GM12864 (cell line): ENCODE measurements around the gene SAMD13.

Experiments used
- DNase-seq: peaks from one replicate; pipeline ENCODE4 v3.0.0-alpha.2; 2011; ENCODE audit warnings: low read depth
- H3K4me3 ChIP-seq: 2 replicates; pipeline ENCODE4 v1.5.1; 2011; ENCODE audit warnings: mild to moderate bottlenecking, low read depth, low read length, control low read depth
- TF ChIP-seq, protein P1 (sequence below): IDR thresholded peaks from 2 replicates; pipeline ENCODE4 v1.5.1; 2011; ENCODE audit warnings: low read depth, mild to moderate bottlenecking, moderate library complexity, low read length, control low read depth, inconsistent platforms; ENCODE audit errors: missing control alignments

The SAMD13 gene

DNA sequence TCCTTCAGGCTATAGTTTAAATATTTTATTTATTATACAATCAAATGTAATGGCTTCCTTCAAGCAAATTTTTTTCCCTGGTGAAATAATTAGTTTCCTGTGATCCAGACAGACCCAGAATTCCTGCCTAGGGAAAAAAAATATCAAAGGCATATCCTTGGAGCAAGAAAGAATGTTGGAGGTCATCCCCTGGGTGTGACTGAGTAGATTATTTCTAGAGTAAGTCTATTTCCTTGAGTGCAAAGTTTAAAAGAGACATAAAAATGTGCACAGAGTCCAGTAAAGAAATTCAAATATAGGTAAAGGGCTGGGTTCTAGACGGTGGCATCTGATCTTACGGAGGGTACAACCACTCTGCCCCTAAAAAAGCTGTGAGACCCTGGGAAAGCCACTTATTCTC is 32.2 kb upstream of the SAMD13 start:
- H3K4me3 ChIP-seq: no peak overlapping the region
- no peak for DNase-seq
- TF ChIP-seq, protein P1, sequence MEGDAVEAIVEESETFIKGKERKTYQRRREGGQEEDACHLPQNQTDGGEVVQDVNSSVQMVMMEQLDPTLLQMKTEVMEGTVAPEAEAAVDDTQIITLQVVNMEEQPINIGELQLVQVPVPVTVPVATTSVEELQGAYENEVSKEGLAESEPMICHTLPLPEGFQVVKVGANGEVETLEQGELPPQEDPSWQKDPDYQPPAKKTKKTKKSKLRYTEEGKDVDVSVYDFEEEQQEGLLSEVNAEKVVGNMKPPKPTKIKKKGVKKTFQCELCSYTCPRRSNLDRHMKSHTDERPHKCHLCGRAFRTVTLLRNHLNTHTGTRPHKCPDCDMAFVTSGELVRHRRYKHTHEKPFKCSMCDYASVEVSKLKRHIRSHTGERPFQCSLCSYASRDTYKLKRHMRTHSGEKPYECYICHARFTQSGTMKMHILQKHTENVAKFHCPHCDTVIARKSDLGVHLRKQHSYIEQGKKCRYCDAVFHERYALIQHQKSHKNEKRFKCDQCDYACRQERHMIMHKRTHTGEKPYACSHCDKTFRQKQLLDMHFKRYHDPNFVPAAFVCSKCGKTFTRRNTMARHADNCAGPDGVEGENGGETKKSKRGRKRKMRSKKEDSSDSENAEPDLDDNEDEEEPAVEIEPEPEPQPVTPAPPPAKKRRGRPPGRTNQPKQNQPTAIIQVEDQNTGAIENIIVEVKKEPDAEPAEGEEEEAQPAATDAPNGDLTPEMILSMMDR: no peak

DNA sequence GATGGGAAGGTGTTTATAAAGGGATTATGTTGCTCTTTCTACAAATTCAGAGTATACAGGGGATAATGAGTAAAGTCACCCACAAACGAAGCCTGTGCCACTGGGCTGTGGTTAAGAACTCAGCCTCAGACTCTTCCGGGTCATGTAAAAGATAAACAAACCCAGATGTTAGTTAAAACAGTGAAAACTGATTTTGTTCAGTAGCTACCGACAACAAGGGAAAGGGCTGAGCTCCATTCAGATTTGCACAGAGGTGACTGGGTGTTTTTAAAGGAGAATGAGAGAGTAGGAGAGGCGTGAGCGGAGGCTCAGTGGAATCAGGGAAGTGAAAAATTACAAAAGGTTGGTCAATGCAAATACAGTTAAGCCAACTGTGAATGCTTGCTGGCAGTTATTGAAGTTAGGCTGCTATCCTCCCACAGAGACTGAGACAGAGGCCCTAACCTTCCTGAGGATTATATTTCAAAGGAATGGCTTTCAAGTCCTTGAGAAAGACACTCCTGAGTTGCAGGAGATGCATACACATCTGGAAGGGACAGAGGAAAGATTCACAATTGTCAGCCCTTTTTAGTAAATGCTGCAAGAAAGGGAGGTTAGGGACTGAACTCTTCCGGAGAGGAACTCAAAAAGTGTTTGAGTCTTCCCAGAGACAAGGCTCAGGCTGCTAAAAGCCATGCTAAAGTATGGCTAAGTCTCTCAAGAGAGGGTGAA is 29.9 kb upstream of the SAMD13 start:
- no peak overlapping the region; the same call in 1 of the 2 replicates for H3K4me3 ChIP-seq
- TF ChIP-seq, protein P1: no peak
- DNase-seq: peak; percentile 46

DNA sequence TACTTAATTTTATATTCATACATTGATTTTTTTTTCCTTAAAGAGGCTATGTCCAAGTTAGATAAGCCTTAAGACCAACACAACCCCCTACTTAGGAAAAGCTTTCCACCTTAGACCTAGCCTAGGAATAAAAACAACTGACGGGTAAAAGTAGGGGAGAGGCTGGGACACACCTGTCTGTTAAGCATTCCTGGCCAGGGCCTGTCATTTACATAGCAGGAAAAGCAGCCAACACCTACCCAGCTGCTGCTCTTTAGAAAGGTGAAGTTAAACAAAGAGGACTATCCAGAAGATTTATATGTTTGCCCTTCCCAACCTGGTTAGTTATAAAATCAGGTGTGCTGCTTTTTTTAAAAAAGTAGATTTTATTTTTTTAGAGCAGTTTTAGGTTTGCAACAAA is 29.1 kb upstream of the SAMD13 start:
- TF ChIP-seq, protein P1: no peak
- DNase-seq: no peak
- H3K4me3 ChIP-seq: no peak overlapping the region

DNA sequence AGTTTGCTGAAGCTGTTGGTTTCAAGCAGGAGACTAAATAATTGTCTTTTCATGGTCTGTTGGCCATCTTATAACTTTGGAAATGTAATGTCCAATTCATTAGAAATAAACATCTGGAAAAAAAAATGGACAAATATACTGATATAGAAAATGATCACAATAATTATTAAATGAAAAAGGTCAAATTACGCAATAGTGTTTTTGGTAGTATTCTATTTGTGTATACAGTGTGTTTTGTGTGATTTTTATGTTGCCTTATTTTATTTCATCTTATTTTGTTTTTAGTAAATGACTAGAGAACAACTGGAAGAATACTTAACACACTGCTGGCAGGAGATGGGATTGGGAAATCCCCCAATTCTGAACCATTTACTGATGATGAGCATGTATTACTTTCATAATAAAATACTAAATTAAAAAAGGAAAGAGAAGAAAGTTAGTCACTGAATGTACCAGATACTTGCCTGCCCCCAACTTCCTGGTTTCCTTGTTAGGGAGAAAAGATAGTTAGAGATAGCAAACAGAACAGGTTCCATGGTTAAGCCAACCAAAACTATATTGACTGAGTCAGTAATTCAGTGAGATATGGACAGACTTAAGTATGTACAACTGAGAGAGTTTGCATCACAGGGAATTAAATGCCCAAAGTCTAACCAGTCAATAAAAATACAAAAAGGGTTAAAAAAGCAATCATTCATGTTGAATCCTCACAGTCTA is 24.0 kb upstream of the SAMD13 start:
- DNase-seq: no peak
- H3K4me3 ChIP-seq: no peak overlapping the region
- TF ChIP-seq, protein P1: no peak

DNA sequence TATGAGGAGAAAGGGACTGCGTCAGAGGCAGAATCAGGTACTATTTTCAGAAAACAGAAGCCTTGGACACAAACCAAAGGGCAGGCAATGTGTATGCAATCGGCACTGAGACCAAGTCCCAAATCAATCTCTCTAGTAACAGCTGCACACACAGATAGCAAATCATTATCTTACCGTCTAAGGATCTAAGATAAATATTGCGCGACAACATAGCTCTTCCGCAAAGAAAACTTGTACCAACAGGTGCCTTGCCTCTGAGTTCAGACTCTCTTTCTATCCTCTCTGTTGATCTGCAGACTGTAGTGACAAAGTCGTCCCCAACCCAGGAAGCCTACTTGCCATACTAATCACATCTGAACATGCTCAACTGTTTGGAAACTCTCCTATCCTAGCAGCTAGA is 22.6 kb upstream of the SAMD13 start:
- DNase-seq: no peak
- no peak overlapping the region for H3K4me3 ChIP-seq
- TF ChIP-seq, protein P1: no peak

DNA sequence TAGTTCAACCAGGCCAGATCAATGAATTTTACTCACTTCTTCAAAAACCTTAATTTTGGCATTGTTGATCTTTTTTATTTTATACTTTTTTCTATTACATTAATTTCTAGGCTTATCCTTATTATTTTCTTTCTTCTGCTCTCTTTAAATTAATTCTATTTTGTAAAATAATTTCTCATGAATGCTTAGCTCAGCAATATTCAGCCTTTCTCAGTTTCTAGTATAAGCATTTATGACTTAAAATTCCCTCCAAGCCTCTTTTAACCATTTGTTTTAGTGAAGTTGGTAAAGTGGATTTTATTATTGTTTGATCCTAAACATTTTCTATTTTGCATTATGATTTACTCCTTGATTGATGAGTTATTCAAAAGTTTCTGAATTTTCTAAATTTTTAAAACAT is 20.6 kb upstream of the SAMD13 start:
- TF ChIP-seq, protein P1: no peak
- no peak for DNase-seq
- H3K4me3 ChIP-seq: no peak overlapping the region
